K562 (cell line): ENCODE measurements around the gene CTIF. TPM values are rescaled to one million over a fixed set of nuclear protein-coding genes. Genes with fewer than 3 reads are reported as not detected.

ENCODE experiments used
- ADNP ChIP-seq: fragments of 200-800 bp; sonication (Bioruptor generic); IDR thresholded peaks from 2 replicates; pipeline ENCODE4 v1.6.1; 2016; ENCODE audit warnings: missing genetic modification characterization, missing compliant biosample characterization
- BCOR ChIP-seq: fragments of 450-650 bp; IDR thresholded peaks from 2 replicates; pipeline ENCODE4 v1.6.1; 2016
- FOXK1 ChIP-seq: sonication (generic); formaldehyde crosslinking; IDR thresholded peaks from 2 replicates; pipeline ENCODE4 v1.8.0; 2022; ENCODE audit warnings: missing genetic modification reagents, mild to moderate bottlenecking, borderline replicate concordance
- HBP1 ChIP-seq: fragments of 450-650 bp; formaldehyde crosslinking; IDR thresholded peaks from 2 replicates; pipeline ENCODE4 v1.4.0; 2022; ENCODE audit warnings: missing genetic modification characterization
- HDAC2 ChIP-seq: fragments of 450-650 bp; IDR thresholded peaks from 2 replicates; pipeline ENCODE4 v1.6.1; 2016; ENCODE audit warnings: mild to moderate bottlenecking
- HIVEP1 ChIP-seq: fragments of 250-450 bp; sonication (Bioruptor Pico); IDR thresholded peaks from 2 replicates; pipeline ENCODE4 v1.4.0; 2020; ENCODE audit warnings: mild to moderate bottlenecking
- SMARCA5 ChIP-seq: fragments of 450-650 bp; IDR thresholded peaks from 2 replicates; pipeline ENCODE4 v1.6.1; 2016
- SMARCE1 ChIP-seq: fragments of 450-650 bp; IDR thresholded peaks from 2 replicates; pipeline ENCODE4 v1.7.1; 2016; ENCODE audit warnings: mild to moderate bottlenecking
- SPI1 ChIP-seq: IDR thresholded peaks from 2 replicates; pipeline ENCODE4 v1.6.1; 2011; ENCODE audit warnings: low read depth, low read length, control low read depth, borderline replicate concordance
- SREBF2 ChIP-seq: sonication (generic); formaldehyde crosslinking; IDR thresholded peaks from 2 replicates; pipeline ENCODE4 v1.4.0; 2020; ENCODE audit warnings: mild to moderate bottlenecking, missing genetic modification reagents
- TOE1 ChIP-seq, 2 experiments: fragments of 450-650 bp in 1 of 2; sonication (generic) in 1 of 2; formaldehyde crosslinking in 1 of 2; IDR thresholded peaks; 2 replicates each; pipeline versions ENCODE4 v1.7.1 to v1.8.0; 2016 to 2022; ENCODE audit warnings: borderline replicate concordance in 2 of 2, mild to moderate bottlenecking in 2 of 2, antibody characterized with exemption in 1 of 2, inconsistent platforms in 1 of 2, low read depth in 1 of 2, missing genetic modification reagents in 1 of 2, moderate library complexity in 1 of 2
- ZHX1 ChIP-seq: fragments of 150-350 bp; conservative IDR thresholded peaks from 2 replicates; pipeline ENCODE4 v1.6.1; 2014; ENCODE audit warnings: low read length
- ZNF121 ChIP-seq: sonication (generic); formaldehyde crosslinking; conservative IDR thresholded peaks from 2 replicates; pipeline ENCODE4 v1.8.0; 2022; ENCODE audit warnings: missing genetic modification reagents
- ZNF263 ChIP-seq: sonication (generic); formaldehyde crosslinking; IDR thresholded peaks from 2 replicates; pipeline ENCODE4 v1.8.0; 2022; ENCODE audit warnings: mild to moderate bottlenecking, missing genetic modification reagents, borderline replicate concordance
- ZNF609 ChIP-seq: sonication (generic); formaldehyde crosslinking; IDR thresholded peaks from 2 replicates; pipeline ENCODE4 v1.8.1; 2023; ENCODE audit warnings: missing genetic modification reagents, mild to moderate bottlenecking, borderline replicate concordance
- polyA plus RNA-seq, 8 experiments: library from polyadenylated mRNA; depleted of rRNA in 4 of 8; stranded (reverse) in 5 of 8; unstranded in 3 of 8; fragments of >200 nt; fragmentation: Nextera tagmentation in 2 of 8; fragmentation: Illumina TruSeq in 1 of 8; extraction: Ambion mirVana in 2 of 8; extraction: Trizol in 1 of 8; gene quantifications; 2 replicates each; pipeline versions ENCODE4 v1.2.1 to v1.2.3, GENCODE V29; 2011 to 2014; ENCODE audit warnings: inconsistent platforms in 1 of 8, missing spikeins in 1 of 8
- total RNA-seq, 7 experiments: library from RNA; depleted of rRNA in 6 of 7; stranded (reverse); fragments of >200 nt in 6 of 7; fragmentation: Illumina TruSeq in 2 of 7; extraction: Trizol in 2 of 7; gene quantifications; 2 replicates each; pipeline versions ENCODE4 v1.2.1 to v1.2.3, GENCODE V29; 2011 to 2021; ENCODE audit warnings: low replicate concordance in 1 of 7

The CTIF gene
- total and polyA plus RNA-seq, 9 of the 15 experiments (the other 6 are each of a cell fraction or from before 2014, with no cell fraction given), result 0.17 to 11.5 (median 2.2) TPM

GRCh38 chr18:48896326-48896874 lies 357.6 kb downstream of the CTIF start (continued):
- TF ChIP-seq ADNP (tag) (peak; percentile 94), SREBF2 (CRISPR knock-in tag) (no peak), HBP1 (CRISPR knock-in tag) (no peak), HDAC2 (peak; percentile 87), TOE1 (IDR thresholded peaks at IDR 0.05; ENCODE audit: borderline replicate concordance) (peak; percentile 26; the same call in 1 of the 2 replicates), TOE1 (CRISPR knock-in tag; IDR thresholded peaks at IDR 0.05; ENCODE audit: borderline replicate concordance, low read depth) (no peak), ZNF263 (CRISPR knock-in tag) (peak; percentile 34; the same call in 1 of the 2 replicates), BCOR (peak; percentile 99), ZNF609 (CRISPR knock-in tag) (peak; percentile 22; the same call in 1 of the 2 replicates), ZNF121 (peak; percentile 36; the same call in 1 of the 2 replicates), SMARCA5 (peak; percentile 95), SMARCE1 (0 out of 2 replicates have a peak, but pooled peaks have one; percentile 10), FOXK1 (CRISPR knock-in tag) (peak; percentile 52; the same call in 1 of the 2 replicates), SPI1 (no peak), ZHX1 (no peak), HIVEP1 (CRISPR knock-in tag) (no peak)
